ENCODE measurements around the gene FIGN.

Gene FIGN

GRCh38 chr2:163735685-163736432 is at the start of gene FIGN:
FIGN (minus strand) TSS chr2:163736008; CDS start chr2:163734927, 1,081 bp downstream.
- no peak for DNase-seq (ENCODE audit: extremely low read depth, insufficient read length)
- Histone ChIP-seq H3K27me3 (replicated peaks; ENCODE audit: control insufficient read depth, insufficient read depth, low read length) (no peaks in the 10 kb centered on the region), H3K4me3 (replicated peaks; ENCODE audit: low read depth, low read length) (no peak within 1 kb of the TSS), H3K36me3 (ENCODE audit: control insufficient read depth, insufficient read depth, low read length) (no peaks in the 10 kb centered on the region)
- no peak for TF ChIP-seq CTCF (IDR thresholded peaks at IDR 0.05; ENCODE audit: insufficient read depth, low read length, poor library complexity, severe bottlenecking)

GRCh38 chr2:163785162-163785561 is 49.4 kb upstream of the FIGN start:
- DNase-seq (ENCODE audit: extremely low read depth, insufficient read length): no peak
- no peak for TF ChIP-seq CTCF (IDR thresholded peaks at IDR 0.05; ENCODE audit: insufficient read depth, low read length, poor library complexity, severe bottlenecking)
- no peaks in the 10 kb centered on the region for H3K36me3 ChIP-seq (ENCODE audit: control insufficient read depth, insufficient read depth, low read length)
- no peaks in the 10 kb centered on the region for H3K27me3 ChIP-seq (replicated peaks; ENCODE audit: control insufficient read depth, insufficient read depth, low read length)
- H3K4me3 ChIP-seq (replicated peaks; ENCODE audit: low read depth, low read length): no peak overlapping the region

GRCh38 chr2:163779970-163780597 is 44.3 kb upstream of the FIGN start:
- DNase-seq (ENCODE audit: extremely low read depth, insufficient read length): no peak
- H3K36me3 ChIP-seq (ENCODE audit: control insufficient read depth, insufficient read depth, low read length): no peaks in the 10 kb centered on the region
- no peaks in the 10 kb centered on the region for H3K27me3 ChIP-seq (replicated peaks; ENCODE audit: control insufficient read depth, insufficient read depth, low read length)
- no peak for TF ChIP-seq CTCF (IDR thresholded peaks at IDR 0.05; ENCODE audit: insufficient read depth, low read length, poor library complexity, severe bottlenecking)
- H3K4me3 ChIP-seq (replicated peaks; ENCODE audit: low read depth, low read length): no peak overlapping the region

GRCh38 chr2:163778045-163778781 is 42.4 kb upstream of the FIGN start:
- Histone ChIP-seq H3K4me3 (replicated peaks; ENCODE audit: low read depth, low read length) (no peak overlapping the region), H3K27me3 (replicated peaks; ENCODE audit: control insufficient read depth, insufficient read depth, low read length) (no peaks in the 10 kb centered on the region), H3K36me3 (ENCODE audit: control insufficient read depth, insufficient read depth, low read length) (no peaks in the 10 kb centered on the region)
- no peak for TF ChIP-seq CTCF (IDR thresholded peaks at IDR 0.05; ENCODE audit: insufficient read depth, low read length, poor library complexity, severe bottlenecking)
- DNase-seq (ENCODE audit: extremely low read depth, insufficient read length): no peak

- no peaks in the 10 kb centered on the region for H3K36me3 ChIP-seq (ENCODE audit: control insufficient read depth, insufficient read depth, low read length)
- no peaks in the 10 kb centered on the region for H3K27me3 ChIP-seq (replicated peaks; ENCODE audit: control insufficient read depth, insufficient read depth, low read length)
- H3K4me3 ChIP-seq (replicated peaks; ENCODE audit: low read depth, low read length): no peak overlapping the region
- DNase-seq (ENCODE audit: extremely low read depth, insufficient read length): no peak
- TF ChIP-seq CTCF (IDR thresholded peaks at IDR 0.05; ENCODE audit: insufficient read depth, low read length, poor library complexity, severe bottlenecking): no peak
Measured at GRCh38 chr2:163775304-163775703, 39.5 kb upstream of the FIGN start.

All from GM06990 (cell line).